PC-9 (cell line): ENCODE results near the gene ABCA7. TPM values are rescaled to one million over a fixed set of nuclear protein-coding genes. Genes with fewer than 3 reads are reported as not detected.

Source experiments
- BruUV-seq: library from RNA; stranded (reverse); fragments of 400-500 nt; replicated peaks from 2 replicates; lab custom pipeline; 2021; lab: Mats Ljungman, UMichigan
- CTCF ChIA-PET: fragments of 300-600 bp; sonication (Branson Sonifier 250); formaldehyde crosslinking; loops from one replicate; lab custom pipeline; 2022; ENCODE audit warnings: antibody characterized with exemption; lab: Charles Lee
- POLR2A ChIA-PET: fragments of 300-600 bp; sonication (Branson Sonifier 250); formaldehyde crosslinking; loops from one replicate; lab custom pipeline; 2022; ENCODE audit warnings: antibody characterized with exemption; ENCODE audit not compliant: unreplicated experiment; lab: Charles Lee
- DNase-seq, 2 experiments: peaks; one replicate each; pipeline versions ENCODE4 v3.0.0 to v3.0.0-alpha.2; 2015 to 2022; ENCODE audit warnings: mixed read lengths in 1 of 2
- H2AFZ ChIP-seq: fragments of 200-600 bp; sonication (generic); 2 replicates; pipeline ENCODE4 v1.8.1; 2017; ENCODE audit warnings: antibody characterized with exemption
- H3F3A ChIP-seq: fragments of 200-600 bp; sonication (generic); 2 replicates; pipeline ENCODE4 v1.8.1; 2017; ENCODE audit warnings: antibody characterized with exemption, mild to moderate bottlenecking, low read depth; ENCODE audit not compliant: insufficient read depth
- H3K27ac ChIP-seq: fragments of 200-600 bp; sonication (generic); 2 replicates; pipeline ENCODE4 v1.6.1; 2016; ENCODE audit warnings: mixed run types
- H3K27me3 ChIP-seq: fragments of 200-600 bp; sonication (generic); 2 replicates; pipeline ENCODE4 v1.6.1; 2016; ENCODE audit warnings: low read depth, mixed run types; ENCODE audit not compliant: insufficient read depth
- H3K36me3 ChIP-seq: fragments of 200-600 bp; sonication (generic); 2 replicates; pipeline ENCODE4 v1.6.1; 2016; ENCODE audit warnings: low read depth, mixed run types
- H3K4me1 ChIP-seq: fragments of 200-600 bp; sonication (generic); replicated peaks from 2 replicates; pipeline ENCODE4 v1.6.1; 2016; ENCODE audit warnings: mixed run types; ENCODE audit not compliant: insufficient read depth
- H3K4me2 ChIP-seq: fragments of 200-600 bp; sonication (generic); 2 replicates; pipeline ENCODE4 v1.6.1; 2017; ENCODE audit warnings: mixed run types
- H3K4me3 ChIP-seq: fragments of 200-600 bp; sonication (generic); 2 replicates; pipeline ENCODE4 v1.6.1; 2016; ENCODE audit warnings: mixed run types
- H3K79me2 ChIP-seq: fragments of 200-600 bp; sonication (generic); 2 replicates; pipeline ENCODE4 v1.6.1; 2017; ENCODE audit warnings: low read depth, mixed run types
- H3K9me2 ChIP-seq: fragments of 200-600 bp; sonication (generic); 2 replicates; pipeline ENCODE4 v1.8.1; 2017; ENCODE audit warnings: mild to moderate bottlenecking; ENCODE audit not compliant: insufficient read depth
- H3K9me3 ChIP-seq: fragments of 200-600 bp; sonication (generic); 2 replicates; pipeline ENCODE4 v1.8.1; 2016; ENCODE audit warnings: low read depth; ENCODE audit not compliant: insufficient read depth
- H4K20me1 ChIP-seq: fragments of 200-600 bp; sonication (generic); 2 replicates; pipeline ENCODE4 v1.8.1; 2017; ENCODE audit not compliant: insufficient read depth
- EZH2 ChIP-seq: fragments of 200-600 bp; sonication (generic); IDR thresholded peaks from 2 replicates; pipeline ENCODE4 v1.8.0; 2017; ENCODE audit warnings: antibody characterized with exemption, low read depth
- intact Hi-C: fragments of 100-400 bp; cut with micrococcal nuclease; formaldehyde crosslinking; loops from one replicate; pipeline ENCODE4 v1.10.0; 2022; ENCODE audit not compliant: unreplicated experiment
- total RNA-seq: library from RNA; stranded (reverse); gene quantifications from 2 replicates; pipeline ENCODE4 v1.2.3, GENCODE V29; 2021
- TF ChIP-seq, protein P1 (sequence below): fragments of 200-600 bp; sonication (generic); conservative IDR thresholded peaks from 2 replicates; pipeline ENCODE4 v1.6.1; 2017; ENCODE audit warnings: mixed run types, antibody characterized with exemption, mild to moderate bottlenecking, moderate library complexity

ABCA7 gene
- total RNA-seq, 1 experiment from 2014 or later: 29.9 TPM

- intact Hi-C loops: no loop called here
- Histone ChIP-seq H4K20me1 (peaks cover 20% of the 10 kb centered on the region), H3K9me3 (no peaks in the 10 kb centered on the region), H3F3A (no peaks in the 10 kb centered on the region; the same call in 1 of the 2 replicates), H2AFZ (no peak overlapping the region), H3K4me1 (peaks cover 5% of the 10 kb centered on the region; the same call in 1 of the 2 replicates), H3K4me3 (no peak overlapping the region), H3K4me2 (no peak overlapping the region), H3K27ac (no peak overlapping the region), H3K79me2 (peaks cover 32% of the 10 kb centered on the region), H3K36me3 (peaks cover 3% of the 10 kb centered on the region; the same call in 1 of the 2 replicates), H3K27me3 (no peaks in the 10 kb centered on the region), H3K9me2 (no peaks in the 10 kb centered on the region)
- DNase-seq: no peak
- ChIA-PET CTCF (no interaction called here), POLR2A (no interaction called here)
- no peak for TF ChIP-seq EZH2
- no TSS peak for BruUV-seq
These were observed 51.0 kb downstream of the ABCA7 start for GRCh38 chr19:1090731-1091543.

GRCh38 chr19:1091544-1092175 is 51.8 kb downstream of the ABCA7 start:
- Histone ChIP-seq H3F3A (no peaks in the 10 kb centered on the region; the same call in 1 of the 2 replicates), H3K4me1 (peaks cover 5% of the 10 kb centered on the region; the same call in 1 of the 2 replicates), H3K9me3 (no peaks in the 10 kb centered on the region), H3K27ac (no peak overlapping the region), H3K9me2 (no peaks in the 10 kb centered on the region), H4K20me1 (peaks cover 20% of the 10 kb centered on the region), H3K4me3 (no peak overlapping the region), H3K4me2 (no peak overlapping the region), H2AFZ (no peak overlapping the region), H3K79me2 (peaks cover 32% of the 10 kb centered on the region), H3K27me3 (no peaks in the 10 kb centered on the region), H3K36me3 (peaks cover 3% of the 10 kb centered on the region; the same call in 1 of the 2 replicates)
- no peak for DNase-seq
- intact Hi-C loops: no loop called here
- ChIA-PET POLR2A (no interaction called here), CTCF (no interaction called here)
- TF ChIP-seq, protein P1, sequence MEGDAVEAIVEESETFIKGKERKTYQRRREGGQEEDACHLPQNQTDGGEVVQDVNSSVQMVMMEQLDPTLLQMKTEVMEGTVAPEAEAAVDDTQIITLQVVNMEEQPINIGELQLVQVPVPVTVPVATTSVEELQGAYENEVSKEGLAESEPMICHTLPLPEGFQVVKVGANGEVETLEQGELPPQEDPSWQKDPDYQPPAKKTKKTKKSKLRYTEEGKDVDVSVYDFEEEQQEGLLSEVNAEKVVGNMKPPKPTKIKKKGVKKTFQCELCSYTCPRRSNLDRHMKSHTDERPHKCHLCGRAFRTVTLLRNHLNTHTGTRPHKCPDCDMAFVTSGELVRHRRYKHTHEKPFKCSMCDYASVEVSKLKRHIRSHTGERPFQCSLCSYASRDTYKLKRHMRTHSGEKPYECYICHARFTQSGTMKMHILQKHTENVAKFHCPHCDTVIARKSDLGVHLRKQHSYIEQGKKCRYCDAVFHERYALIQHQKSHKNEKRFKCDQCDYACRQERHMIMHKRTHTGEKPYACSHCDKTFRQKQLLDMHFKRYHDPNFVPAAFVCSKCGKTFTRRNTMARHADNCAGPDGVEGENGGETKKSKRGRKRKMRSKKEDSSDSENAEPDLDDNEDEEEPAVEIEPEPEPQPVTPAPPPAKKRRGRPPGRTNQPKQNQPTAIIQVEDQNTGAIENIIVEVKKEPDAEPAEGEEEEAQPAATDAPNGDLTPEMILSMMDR: no peak
- TF ChIP-seq EZH2: no peak
- BruUV-seq: no TSS peak

GRCh38 chr19:1093330-1093729 is 53.4 kb downstream of the ABCA7 start:
- BruUV-seq: no TSS peak
- TF ChIP-seq EZH2: no peak
- TF ChIP-seq, protein P1: no peak
- Histone ChIP-seq H3K9me2 (no peaks in the 10 kb centered on the region), H4K20me1 (peaks cover 20% of the 10 kb centered on the region), H3K27ac (no peak overlapping the region), H3K9me3 (no peaks in the 10 kb centered on the region), H3K27me3 (no peaks in the 10 kb centered on the region), H3K4me3 (no peak overlapping the region), H2AFZ (no peak overlapping the region), H3K4me1 (peaks cover 16% of the 10 kb centered on the region), H3K36me3 (peaks cover 3% of the 10 kb centered on the region; the same call in 1 of the 2 replicates), H3F3A (peaks cover 13% of the 10 kb centered on the region), H3K4me2 (peak overlapping the region; percentile 97), H3K79me2 (peaks cover 32% of the 10 kb centered on the region)
- intact Hi-C loops: no loop called here
- POLR2A ChIA-PET: no interaction called here
- no peak for DNase-seq
- CTCF ChIA-PET: no interaction called here
